Ammon's horn (tissue), 1 donor: Measurements from ENCODE around the gene GRID2IP.

Experiments
- DNase-seq: peaks from one replicate; pipeline ENCODE4 v3.0.0-alpha.2; 2016; ENCODE audit warnings: low spot score

The GRID2IP gene

GRCh38 chr7:6447581-6448199 lies 103.6 kb downstream of the GRID2IP start, which contains the start of gene DAGLB:
DAGLB (minus strand) TSS chr7:6447954; CDS start chr7:6447842, 112 bp downstream.
- peak; percentile 90 for DNase-seq
